ENCODE results near the gene TLR3.
"Not testable (repeated sequence)": the region's sequence is repeated elsewhere in the genome, so short reads cannot be mapped to it uniquely, and the experiment has no call there.

The TLR3 gene

DNA sequence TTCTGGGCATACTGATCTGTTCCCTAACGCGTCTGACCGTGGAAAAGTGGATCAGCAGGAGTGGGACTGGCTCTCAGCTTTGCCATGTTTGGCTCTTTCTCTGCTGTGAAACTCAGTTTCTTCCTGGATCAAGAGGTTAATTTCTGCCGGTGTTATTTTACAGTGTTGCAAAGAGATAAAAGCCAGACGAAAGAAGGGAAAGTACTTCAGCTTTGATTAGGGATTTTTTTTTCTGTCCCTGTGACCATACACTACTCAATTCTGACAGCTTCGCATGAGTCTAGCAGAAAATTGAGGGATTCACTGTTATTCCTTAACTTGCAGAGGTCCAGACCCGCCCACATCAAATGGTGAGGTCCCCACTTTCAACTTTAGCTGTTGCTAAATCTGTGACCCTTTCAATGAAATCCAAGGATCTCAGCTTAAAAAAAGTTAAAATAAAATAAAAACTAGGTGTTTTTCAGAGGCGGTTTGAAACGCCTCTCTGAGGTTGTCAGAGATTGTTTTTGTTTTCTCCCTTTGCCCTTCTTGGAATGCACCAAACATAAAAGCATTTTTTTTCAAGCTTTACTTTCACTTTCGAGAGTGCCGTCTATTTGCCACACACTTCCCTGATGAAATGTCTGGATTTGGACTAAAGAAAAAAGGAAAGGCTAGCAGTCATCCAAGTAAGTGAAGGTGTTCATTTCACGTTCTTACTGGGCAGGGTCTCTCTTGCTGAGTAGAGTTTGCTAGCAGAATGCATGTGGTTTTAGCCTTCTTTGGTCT lies at the start of gene TLR3:
Gene TLR3 (plus strand): TSS at position 576 of the 768 bp plus-strand sequence. CDS start 7,464 bp downstream, outside the sequence.
- no peak for DNase-seq (ENCODE audit: low read depth)

GRCh38 chr4:186019269-186019668 lies 49.7 kb upstream of the TLR3 start:
- no peak for DNase-seq (ENCODE audit: low read depth)

DNA sequence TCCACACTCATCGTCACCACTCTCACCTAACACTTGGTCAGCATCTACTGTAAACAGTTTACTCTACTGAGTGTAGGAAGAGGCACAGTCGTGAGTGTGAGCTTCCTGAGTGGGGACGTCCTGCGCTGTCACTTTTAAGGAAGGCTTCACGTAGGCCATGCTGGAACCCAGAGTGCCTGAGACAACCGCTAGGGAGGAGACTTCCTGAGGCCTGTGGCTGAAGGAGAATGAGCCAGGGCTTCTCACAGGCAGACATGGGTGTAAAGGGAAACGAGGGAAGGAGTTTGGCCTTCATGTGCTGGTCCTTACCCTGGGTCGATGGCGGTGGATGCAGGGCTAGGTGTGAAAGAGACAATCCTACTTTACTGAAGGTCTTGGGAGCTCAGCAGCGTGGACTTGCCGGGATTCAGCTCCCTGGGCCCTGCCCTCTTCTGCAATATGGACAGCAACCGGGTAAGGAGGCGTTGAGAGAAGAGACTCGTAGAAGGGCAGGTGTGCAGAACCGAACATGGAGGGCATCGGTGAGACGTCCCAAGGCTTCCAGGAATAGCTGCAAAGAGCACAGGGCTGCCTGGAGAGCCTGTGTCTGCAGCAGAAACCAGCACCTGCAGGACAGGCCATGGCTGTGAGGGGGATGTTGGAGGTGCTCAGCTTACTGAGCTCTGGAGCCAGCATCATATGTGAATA lies 48.7 kb upstream of the TLR3 start:
- no peak for DNase-seq (ENCODE audit: low read depth)

- DNase-seq (ENCODE audit: low read depth) = no peak
Observed at GRCh38 chr4:186020793-186021407, 48.1 kb upstream of the TLR3 start.

DNA sequence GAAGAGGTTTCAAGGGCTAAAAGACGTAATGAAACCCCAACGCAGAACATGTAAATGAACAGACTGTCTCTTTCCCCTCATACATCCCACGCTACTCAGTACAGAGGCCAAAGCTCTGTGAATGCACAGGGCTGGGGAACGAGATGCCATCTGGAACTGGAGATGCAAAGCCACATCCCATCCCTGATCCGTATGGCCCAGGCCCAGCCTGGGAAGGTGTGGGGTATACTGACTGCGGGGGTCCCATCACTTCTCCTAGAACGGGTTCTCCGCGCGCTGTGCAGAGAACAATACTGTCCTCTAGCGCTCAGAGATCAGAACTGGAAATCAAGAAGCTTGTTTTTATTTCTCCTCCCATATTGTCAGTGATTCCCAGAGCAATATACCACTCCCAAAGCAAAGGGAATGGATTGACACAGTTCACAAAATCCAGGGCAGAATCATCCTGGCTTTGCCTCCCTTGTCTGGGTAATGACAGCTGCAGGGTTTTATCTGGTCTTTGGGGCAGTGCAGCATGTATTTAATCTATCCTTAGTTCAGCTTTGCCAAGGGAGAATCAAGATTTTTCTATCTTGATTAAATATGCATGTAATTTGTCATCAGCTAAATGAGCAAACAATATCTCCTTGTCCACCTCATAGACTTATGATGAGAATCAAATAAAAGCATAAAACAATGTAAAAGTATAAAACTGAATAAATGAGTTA lies 47.3 kb upstream of the TLR3 start:
- no peak for DNase-seq (ENCODE audit: low read depth)

DNA sequence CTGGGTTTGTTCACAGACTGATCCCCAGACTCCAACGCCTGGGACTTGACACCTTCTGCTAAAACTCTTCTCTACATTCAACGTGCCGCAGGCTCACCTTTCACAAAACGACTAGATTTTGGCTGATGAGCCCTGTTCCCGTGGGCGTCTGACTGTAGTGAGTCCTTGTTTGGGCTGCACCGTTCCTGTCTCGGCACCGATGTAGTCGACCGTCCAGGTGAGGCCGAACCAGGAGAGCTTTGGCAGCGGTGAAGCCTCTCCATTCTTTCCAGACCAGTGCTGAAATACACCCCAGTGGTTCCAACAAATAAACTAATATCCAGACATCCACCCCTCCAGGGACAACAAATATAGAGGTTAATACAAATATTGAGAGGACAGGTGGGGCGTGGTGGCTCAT lies 45.0 kb upstream of the TLR3 start:
- DNase-seq (ENCODE audit: low read depth) = no peak

- no peak for DNase-seq (ENCODE audit: low read depth)
Observed at GRCh38 chr4:186024637-186025407, 44.1 kb upstream of the TLR3 start.

DNA sequence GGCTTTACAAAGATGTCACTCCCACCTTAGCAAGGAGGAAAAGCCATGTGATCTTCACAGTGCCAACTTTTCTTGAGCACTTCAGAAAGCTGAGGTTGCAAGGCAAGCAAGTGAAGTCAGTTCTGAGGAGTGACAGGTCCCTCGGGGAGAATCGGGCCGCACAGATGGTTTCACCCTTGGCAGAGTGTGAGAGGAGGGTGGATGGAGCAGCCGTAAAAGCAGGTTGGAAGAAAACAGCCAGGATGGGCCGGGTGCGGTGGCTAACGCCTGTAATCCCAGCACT lies 43.6 kb upstream of the TLR3 start:
- DNase-seq (ENCODE audit: low read depth) = no peak

GRCh38 chr4:186027405-186027804 lies 41.6 kb upstream of the TLR3 start:
- no peak for DNase-seq (ENCODE audit: low read depth)

GRCh38 chr4:186029571-186030398 lies 39.2 kb upstream of the TLR3 start:
- no peak for DNase-seq (ENCODE audit: low read depth)

DNA sequence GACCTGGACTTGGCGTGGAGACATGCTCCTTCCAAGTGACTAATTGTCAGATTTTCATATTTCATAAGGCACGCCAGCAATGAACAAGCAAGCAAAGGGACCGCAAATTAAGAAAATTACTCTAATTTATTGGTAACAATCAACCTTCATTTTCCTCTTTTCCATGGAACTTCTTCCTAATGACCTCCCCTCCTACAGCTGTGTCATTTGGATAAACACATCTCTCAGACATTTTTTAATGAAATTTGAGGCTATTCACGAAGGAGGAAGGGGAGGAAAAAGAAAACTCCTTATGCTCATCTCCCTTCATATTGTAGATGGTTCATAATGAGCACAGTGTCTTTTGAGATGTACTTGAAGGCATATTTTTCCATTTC lies 38.6 kb upstream of the TLR3 start:
- no peak for DNase-seq (ENCODE audit: low read depth)

GRCh38 chr4:186030795-186031194 lies 38.2 kb upstream of the TLR3 start:
- no peak for DNase-seq (ENCODE audit: low read depth)

DNA sequence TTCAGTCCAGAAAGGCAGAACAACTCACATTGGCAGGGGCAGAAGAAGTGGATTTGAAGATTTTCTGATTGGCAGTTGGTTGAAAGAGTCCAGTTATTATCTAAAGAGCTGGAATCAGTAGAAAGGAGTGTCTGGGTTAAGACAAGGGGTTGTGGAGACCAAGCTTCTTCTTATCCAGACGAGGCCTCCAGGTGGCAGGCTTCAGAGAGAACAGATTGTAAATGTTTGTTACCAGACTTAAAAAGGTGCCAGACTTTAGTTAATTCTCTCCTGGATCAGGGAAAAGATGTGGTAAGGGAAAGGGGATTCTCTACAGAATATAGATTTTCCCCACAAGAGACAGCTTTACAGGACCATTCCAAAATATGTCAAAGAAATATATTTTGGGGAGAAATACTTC lies 36.7 kb upstream of the TLR3 start:
- DNase-seq (ENCODE audit: low read depth) = no peak

DNA sequence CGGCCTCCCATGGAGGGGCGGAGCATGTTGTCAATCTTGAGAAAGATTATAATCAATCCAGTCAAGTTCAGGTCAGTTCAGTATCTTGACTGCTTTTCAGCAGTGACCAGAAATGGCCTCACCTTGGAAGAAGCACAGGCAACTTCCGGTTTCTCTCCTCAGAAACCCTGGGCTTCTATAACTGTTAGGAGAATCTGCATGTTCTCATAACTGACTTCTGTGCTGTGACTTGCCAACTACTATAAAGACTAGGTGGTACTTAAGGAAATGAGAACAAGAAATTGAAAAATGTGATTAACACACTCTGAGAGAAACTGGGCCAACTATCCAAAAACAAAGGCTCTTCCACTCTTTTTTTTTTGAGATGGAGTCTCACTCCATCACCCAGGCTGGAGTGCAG lies 35.9 kb upstream of the TLR3 start:
- no peak for DNase-seq (ENCODE audit: low read depth)

DNA sequence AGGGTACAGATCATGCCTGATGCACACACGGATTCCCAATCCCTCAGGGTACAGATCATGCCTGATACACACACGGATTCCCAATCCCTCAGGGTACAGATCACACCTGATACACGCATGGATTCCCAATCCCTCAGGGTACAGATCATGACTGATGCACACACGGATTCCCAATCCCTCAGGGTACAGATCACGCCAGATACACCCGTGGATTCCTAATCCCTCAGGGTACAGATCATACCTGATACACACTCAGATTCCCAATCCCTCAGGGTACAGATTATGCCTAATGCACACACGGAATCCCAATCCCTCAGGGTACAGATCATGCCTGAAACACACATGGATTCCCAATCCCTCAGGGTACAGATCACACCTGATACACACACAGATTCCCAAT lies 34.3 kb upstream of the TLR3 start:
- not testable (repeated sequence) for DNase-seq (ENCODE audit: low read depth)

- no peak for DNase-seq (ENCODE audit: low read depth)
Observed at GRCh38 chr4:186036976-186037581, 31.9 kb upstream of the TLR3 start.

DNA sequence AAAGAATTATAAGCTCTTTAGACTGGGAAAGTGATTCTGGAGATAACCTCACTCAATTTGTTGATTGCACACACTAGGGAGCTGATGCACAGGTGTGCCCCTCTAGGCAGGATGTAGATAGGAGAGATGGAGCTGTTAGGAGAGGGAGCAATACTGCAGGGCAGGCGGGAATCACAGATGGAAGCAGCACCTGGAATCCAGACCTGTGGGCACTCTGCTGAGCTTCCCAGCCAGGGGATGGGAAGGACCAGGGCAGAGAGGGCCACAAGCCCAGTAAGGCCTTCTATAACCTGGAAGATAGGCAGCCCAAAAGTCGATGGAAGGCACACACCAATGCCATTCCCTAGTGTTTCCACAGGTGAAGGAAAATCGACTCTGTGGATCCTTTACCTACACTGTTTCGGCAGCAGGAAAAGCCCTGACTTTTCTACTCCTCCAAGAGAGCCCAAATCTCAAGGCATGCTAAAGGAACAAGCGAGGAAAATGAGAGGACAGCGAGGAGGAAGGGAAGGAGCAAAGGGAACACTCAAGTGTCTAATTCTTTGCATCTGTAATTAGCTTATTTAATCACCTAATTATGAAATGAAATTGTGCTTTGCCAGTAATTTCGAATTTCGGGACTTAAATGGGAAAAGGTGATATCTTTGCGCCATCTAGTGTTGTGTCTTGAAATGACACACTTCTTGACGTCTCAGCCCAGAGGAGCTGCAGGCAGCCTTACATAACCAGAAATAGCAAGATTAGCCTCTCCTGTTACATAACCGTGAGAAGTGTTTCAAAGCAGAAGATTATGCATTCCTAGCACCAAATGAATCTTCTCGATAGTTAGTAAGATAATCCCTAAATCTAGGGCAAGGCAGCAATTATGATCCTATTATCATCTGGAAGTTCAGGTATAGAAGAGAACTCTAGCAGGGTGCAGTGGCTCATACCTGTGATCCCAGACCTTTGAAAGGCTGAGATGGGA lies 31.0 kb upstream of the TLR3 start:
- DNase-seq (ENCODE audit: low read depth) = no peak

DNA sequence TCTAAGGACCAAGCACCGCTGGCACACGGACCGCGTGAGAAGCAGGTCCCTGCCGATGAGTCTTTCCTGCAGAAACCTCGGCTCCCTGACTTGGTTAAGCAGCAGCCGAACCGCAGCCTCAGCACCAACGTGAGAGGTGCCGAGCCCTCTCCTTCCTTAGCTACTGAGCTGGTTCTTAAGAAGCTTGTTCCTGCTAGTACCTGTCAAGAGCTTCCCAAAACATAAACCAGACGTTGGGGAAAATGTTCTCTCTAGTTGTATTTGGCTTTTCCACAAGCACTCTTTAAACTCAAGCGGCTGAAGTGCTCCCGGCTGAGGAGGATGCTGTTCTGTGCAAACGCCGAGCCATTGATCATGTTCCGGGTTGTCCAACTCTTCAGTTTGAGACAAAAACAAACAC lies 29.3 kb upstream of the TLR3 start:
- DNase-seq (ENCODE audit: low read depth) = no peak

DNA sequence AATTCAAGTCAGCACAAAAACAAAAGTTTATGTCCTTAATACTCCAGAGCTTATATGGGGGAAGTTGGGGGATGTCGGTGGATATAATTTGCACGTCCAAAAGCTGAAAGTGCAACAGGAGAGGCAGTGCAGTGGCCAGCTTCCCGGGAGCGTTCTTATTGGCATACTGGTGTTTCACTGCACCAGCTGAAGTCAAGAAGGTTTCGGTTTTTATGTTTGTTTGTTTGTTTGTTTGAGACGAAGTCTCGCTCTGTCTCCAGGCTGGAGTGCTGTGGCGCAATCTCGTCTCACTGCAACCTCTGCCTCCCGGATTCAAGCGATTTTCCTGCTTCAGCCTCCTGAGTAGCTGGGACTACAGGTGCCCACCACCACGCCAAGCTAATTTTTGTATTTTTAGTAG lies 28.6 kb upstream of the TLR3 start:
- DNase-seq (ENCODE audit: low read depth) = no peak

- not testable (repeated sequence) for DNase-seq (ENCODE audit: low read depth)
Observed at GRCh38 chr4:186047501-186047900, 21.5 kb upstream of the TLR3 start.

Data from stimulated activated CD8-positive, alpha-beta memory T cell treated with anti-CD3 and anti-CD28 coated beads, Interleukin-15, amount 100 ng/mL, for 1 hour (primary cell).